Omental fat pad (tissue), 4 donors: ENCODE data around the gene ACO1. TPM values are rescaled to one million over a fixed set of nuclear protein-coding genes. Genes with fewer than 3 reads are reported as not detected.

Experiments used
- ATAC-seq: fragments of 150-250 bp; one replicate; pipeline ENCODE4 v1.9.1; 2016; ENCODE audit warnings: mild to moderate bottlenecking, moderate library complexity; ENCODE audit not compliant: low FRiP score
- DNase-seq: peaks from one replicate; pipeline ENCODE4 v3.0.0-alpha.2; 2019; ENCODE audit warnings: low spot score
- CTCF ChIP-seq, 3 donors: fragments of 450-650 bp; IDR thresholded peaks; one replicate each; pipeline ENCODE4 v1.5.1; 2016 to 2017; ENCODE audit warnings: antibody characterized with exemption in 3 of 3, mild to moderate bottlenecking in 3 of 3, moderate library complexity in 2 of 3
- total RNA-seq, 4 donors: library from RNA; depleted of rRNA; stranded (reverse); fragments of >200 nt; gene quantifications; one replicate each; pipeline ENCODE4 v1.1.0, GENCODE V29; 2016

The ACO1 gene
- total RNA-seq, 4 donors from 2014 or later = 69.8 to 266 (median 165) TPM

- DNase-seq (no peak), ATAC-seq (no peak)
- no peak for TF ChIP-seq CTCF (IDR thresholded peaks at IDR 0.05)
Measured at GRCh38 chr9:32427111-32427873, 42.8 kb downstream of the ACO1 start.

- no peak for TF ChIP-seq CTCF (IDR thresholded peaks at IDR 0.05)
- no peak for ATAC-seq
- no peak for DNase-seq
Measured at GRCh38 chr9:32430720-32431119, 46.3 kb downstream of the ACO1 start.

- no peak for DNase-seq
- ATAC-seq = no peak
- TF ChIP-seq CTCF (IDR thresholded peaks at IDR 0.05) = no peak
Measured at GRCh38 chr9:32431196-32431595, 46.8 kb downstream of the ACO1 start.

- no peak for ATAC-seq
- no peak for DNase-seq
Measured at GRCh38 chr9:32431940-32432555, 47.6 kb downstream of the ACO1 start.

GRCh38 chr9:32434892-32435291 is 50.4 kb downstream of the ACO1 start:
- TF ChIP-seq CTCF (IDR thresholded peaks at IDR 0.05) = no peak
- ATAC-seq = peak; percentile 39
- DNase-seq = no peak

More at GRCh38 chr9:32431940-32432555, 47.6 kb downstream of the ACO1 start:
- no peak for TF ChIP-seq CTCF (IDR thresholded peaks at IDR 0.05)

- no peak for TF ChIP-seq CTCF (IDR thresholded peaks at IDR 0.05)
- ATAC-seq = no peak
- no peak for DNase-seq
Measured at GRCh38 chr9:32441678-32442077, 57.2 kb downstream of the ACO1 start.

- no peak for TF ChIP-seq CTCF (IDR thresholded peaks at IDR 0.05)
- no peak for DNase-seq
- no peak for ATAC-seq
Measured at GRCh38 chr9:32442433-32442832, 58.0 kb downstream of the ACO1 start.
